IMR-90 (cell line): ENCODE measurements around the gene MCUB. TPM values are rescaled to one million over a fixed set of nuclear protein-coding genes. Genes with fewer than 3 reads are reported as not detected.
"Not testable (repeated sequence)": the region's sequence is repeated elsewhere in the genome, so short reads cannot be mapped to it uniquely, and the experiment has no call there.

Experiments used
- ATAC-seq: fragments of 200-7000 bp; cut with Tn5 transposase; 2 replicates; pipeline ENCODE4 v1.9.1; 2020; ENCODE audit warnings: low read depth, mild to moderate bottlenecking, moderate library complexity
- BruUV-seq: library from RNA; stranded (reverse); fragments of 400-500 nt; replicated peaks from 2 replicates; lab custom pipeline; 2021; lab: Mats Ljungman, UMichigan
- CTCF ChIA-PET: fragments of 300-600 bp; formaldehyde crosslinking; extraction: SDS; loops from one replicate; lab custom pipeline; 2021; ENCODE audit warnings: antibody characterized with exemption; lab: Yijun Ruan, JAX
- POLR2A ChIA-PET: fragments of 300-600 bp; sonication (Branson Sonifier 250); formaldehyde crosslinking; loops from one replicate; lab custom pipeline; 2022; ENCODE audit warnings: antibody characterized with exemption; ENCODE audit not compliant: unreplicated experiment; lab: Charles Lee
- DNase-seq: peaks from one replicate; pipeline ENCODE4 v3.0.0; 2013
- H2AFZ ChIP-seq: replicated peaks from 2 replicates; pipeline ENCODE3; 2013; ENCODE audit warnings: low read length, mild to moderate bottlenecking; ENCODE audit not compliant: poor library complexity
- H2AK5ac ChIP-seq: 2 replicates; pipeline ENCODE4 v1.6.1; 2013; ENCODE audit warnings: low read depth, low read length, inconsistent platforms
- H2AK9ac ChIP-seq: replicated peaks from 2 replicates; pipeline ENCODE3; 2013; ENCODE audit warnings: mild to moderate bottlenecking, low read depth, low read length, moderate library complexity; ENCODE audit not compliant: poor library complexity
- H2BK120ac ChIP-seq: 2 replicates; pipeline ENCODE4 v1.6.1; 2013; ENCODE audit warnings: low read depth, low read length, inconsistent platforms
- H2BK15ac ChIP-seq: 3 replicates; pipeline ENCODE4 v1.6.1; 2013; ENCODE audit warnings: low read depth, low read length, inconsistent platforms
- H2BK20ac ChIP-seq: 2 replicates; pipeline ENCODE4 v1.6.1; 2013; ENCODE audit warnings: low read depth, mild to moderate bottlenecking, inconsistent platforms, low read length, moderate library complexity
- H2BK5ac ChIP-seq: 2 replicates; pipeline ENCODE4 v1.6.1; 2013; ENCODE audit warnings: mild to moderate bottlenecking, low read depth, low read length, inconsistent platforms; ENCODE audit not compliant: poor library complexity, severe bottlenecking
- H3K14ac ChIP-seq: replicated peaks from 2 replicates; pipeline ENCODE4 v1.6.1; 2013; ENCODE audit warnings: low read depth, low read length, inconsistent platforms
- H3K18ac ChIP-seq: 2 replicates; pipeline ENCODE4 v1.6.1; 2013; ENCODE audit warnings: low read depth, low read length, control low read depth
- H3K23ac ChIP-seq: 2 replicates; pipeline ENCODE4 v1.6.1; 2013; ENCODE audit warnings: low read depth, low read length, inconsistent platforms
- H3K27ac ChIP-seq: 2 replicates; pipeline ENCODE4 v1.5.1; 2013; ENCODE audit warnings: mild to moderate bottlenecking, control low read depth, low read length; ENCODE audit not compliant: insufficient read depth
- H3K27me3 ChIP-seq: 2 replicates; pipeline ENCODE4 v1.6.1; 2013; ENCODE audit warnings: low read length; ENCODE audit not compliant: control insufficient read depth, insufficient read depth
- H3K36me3 ChIP-seq: 2 replicates; pipeline ENCODE4 v1.6.1; 2013; ENCODE audit warnings: low read length, mixed read lengths; ENCODE audit not compliant: control insufficient read depth, insufficient read depth
- H3K4ac ChIP-seq: 2 replicates; pipeline ENCODE4 v1.6.1; 2013; ENCODE audit warnings: low read depth, low read length, inconsistent platforms
- H3K4me1 ChIP-seq: 2 replicates; pipeline ENCODE4 v1.6.1; 2013; ENCODE audit warnings: low read length, mixed read lengths; ENCODE audit not compliant: control insufficient read depth, insufficient read depth
- H3K4me2 ChIP-seq: 2 replicates; pipeline ENCODE4 v1.6.1; 2013; ENCODE audit warnings: low read depth, mild to moderate bottlenecking, control low read depth, low read length, moderate library complexity
- H3K4me3 ChIP-seq: 2 replicates; pipeline ENCODE4 v1.5.1; 2013; ENCODE audit warnings: low read depth, mild to moderate bottlenecking, control low read depth, low read length, moderate library complexity; ENCODE audit not compliant: insufficient read depth
- H3K56ac ChIP-seq: 2 replicates; pipeline ENCODE4 v1.6.1; 2013; ENCODE audit warnings: low read length, inconsistent platforms; ENCODE audit not compliant: insufficient read depth; ENCODE audit errors: extremely low read depth
- H3K79me1 ChIP-seq, 2 experiments: 2 replicates each; pipeline ENCODE4 v1.6.1; 2013; ENCODE audit warnings: low read length in 2 of 2, inconsistent platforms in 1 of 2, low read depth in 1 of 2
- H3K9ac ChIP-seq: 2 replicates; pipeline ENCODE4 v1.6.1; 2013; ENCODE audit warnings: low read depth, low read length, control low read depth
- H3K9me1 ChIP-seq: 2 replicates; pipeline ENCODE4 v1.6.1; 2013; ENCODE audit warnings: low read length, inconsistent platforms; ENCODE audit not compliant: insufficient read depth
- H3K9me3 ChIP-seq: 2 replicates; pipeline ENCODE4 v1.6.1; 2013; ENCODE audit warnings: low read length; ENCODE audit not compliant: control insufficient read depth, insufficient read depth
- H4K20me1 ChIP-seq: 2 replicates; pipeline ENCODE4 v1.6.1; 2013; ENCODE audit warnings: low read length, inconsistent platforms; ENCODE audit not compliant: insufficient read depth
- H4K5ac ChIP-seq: 2 replicates; pipeline ENCODE4 v1.6.1; 2013; ENCODE audit warnings: mild to moderate bottlenecking, low read depth, low read length, control low read depth
- H4K8ac ChIP-seq, 2 experiments: 2 replicates each; pipeline ENCODE4 v1.6.1; 2013; ENCODE audit warnings: low read depth in 2 of 2, low read length in 2 of 2, control low read depth in 1 of 2, inconsistent platforms in 1 of 2
- H4K91ac ChIP-seq: 2 replicates; pipeline ENCODE4 v1.6.1; 2013; ENCODE audit warnings: low read depth, low read length, inconsistent platforms; ENCODE audit not compliant: insufficient read depth
- MAFK ChIP-seq: IDR thresholded peaks from 2 replicates; pipeline ENCODE4 v1.6.1; 2012; ENCODE audit warnings: low read depth, low read length, improper control_type of control experiment
- SMC3 ChIP-seq: fragments of 150-350 bp; IDR thresholded peaks from 2 replicates; pipeline ENCODE4 v1.6.1; 2016; ENCODE audit warnings: low read depth, mild to moderate bottlenecking, antibody characterized with exemption, low read length, moderate library complexity
- WGBS, 2 experiments: methylation state at CpG; one replicate each; pipeline versions ENCODE4 v1.1.5 to v1.1.7; 2013; ENCODE audit warnings: missing lambda C conversion rate in 2 of 2; ENCODE audit not compliant: insufficient read length in 1 of 2; ENCODE audit errors: extremely low coverage in 2 of 2; 5-methylcytosine and 5-hydroxymethylcytosine counted together
- dilution Hi-C: fragments of 300-500 bp; cut with HindIII; formaldehyde crosslinking; loops from one replicate; pipeline ENCODE4 v1.14.3; 2018; ENCODE audit warnings: low sequenced_read_pairs; ENCODE audit not compliant: unreplicated experiment
- in situ Hi-C: fragments of 300-500 bp; cut with MboI; formaldehyde crosslinking; loops from 3 replicates; pipeline ENCODE4 v1.14.3; 2019; ENCODE audit warnings: low sequenced_read_pairs, inconsistent platforms, mixed read lengths
- intact Hi-C: fragments of 100-400 bp; cut with micrococcal nuclease; formaldehyde crosslinking; loops from 2 replicates; pipeline ENCODE4 v1.10.0; 2022
- polyA plus RNA-seq, 3 experiments: library from polyadenylated mRNA; depleted of rRNA; stranded (reverse); fragments of >200 nt; gene quantifications; 2 replicates each; pipeline ENCODE4 v1.2.3, GENCODE V29; 2012; ENCODE audit warnings: low replicate concordance in 1 of 3
- total RNA-seq: library from RNA; depleted of rRNA; stranded (reverse); fragments of >200 nt; gene quantifications from 2 replicates; pipeline ENCODE4 v1.2.3, GENCODE V29; 2012
- TF ChIP-seq, protein P1 (sequence below): fragments of 150-350 bp; IDR thresholded peaks from 2 replicates; pipeline ENCODE4 v1.6.1; 2016; ENCODE audit warnings: low read depth, mild to moderate bottlenecking, low read length, moderate library complexity, borderline replicate concordance

MCUB gene
- total and polyA plus RNA-seq, 2 of the 4 experiments (the other 2 are of a cell fraction) = 18.5 to 20.4 TPM

DNA sequence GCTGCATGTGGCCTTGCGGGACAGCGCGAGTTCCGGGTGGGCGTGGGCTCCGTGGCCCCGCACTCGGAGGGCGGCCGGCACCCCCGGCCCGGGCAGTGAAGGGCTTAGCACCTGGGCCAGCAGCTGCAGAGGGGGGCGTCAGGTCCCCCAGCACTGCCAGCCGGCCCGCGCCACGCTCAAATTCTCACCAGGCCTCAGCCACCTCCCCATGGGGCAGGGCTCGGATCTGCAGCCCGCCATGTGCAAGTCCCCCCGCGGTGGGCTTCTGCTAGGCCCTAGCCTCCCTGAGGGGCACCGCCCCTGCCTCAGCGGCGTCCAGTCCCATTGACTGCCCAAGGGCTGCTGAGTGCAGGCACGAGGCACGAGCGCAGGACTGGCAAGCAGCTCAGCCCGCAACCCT is 2.6 kb upstream of the MCUB start:
- H4K5ac ChIP-seq = no peak overlapping the region
- no peaks in the 10 kb centered on the region; the same call in none of the 2 replicates for H3K4me1 ChIP-seq
- no peak overlapping the region for H4K8ac ChIP-seq
- BruUV-seq = no TSS peak
- no peaks in the 10 kb centered on the region for H4K20me1 ChIP-seq
- no peak overlapping the region for H4K91ac ChIP-seq
- H3K4me3 ChIP-seq = no peak overlapping the region
- no peak for DNase-seq
- dilution Hi-C loops (no loop called here), intact Hi-C loops (no loop called here), in situ Hi-C loops (no loop called here)
- no peak overlapping the region for H2BK5ac ChIP-seq
- no peak overlapping the region for H3K56ac ChIP-seq
- H2AFZ ChIP-seq = no peak overlapping the region
- no peaks in the 10 kb centered on the region for H3K9me3 ChIP-seq
- no peaks in the 10 kb centered on the region for H3K36me3 ChIP-seq
- peaks cover 0 to 6% of the 10 kb centered on the region in 2 experiments; a peak in 2 of 4 replicates for H3K79me1 ChIP-seq
- no peak overlapping the region for H3K9ac ChIP-seq
- H3K4me2 ChIP-seq = no peak overlapping the region
- no peak overlapping the region for H3K4ac ChIP-seq
- no peak for ATAC-seq
- H3K9me1 ChIP-seq = no peaks in the 10 kb centered on the region
- 92% methylated on average over 10 of the region's 28 CpGs; no CpG with 5 or more reads in 1 of the 2 experiments for WGBS, 2 experiments
- CTCF ChIA-PET = no interaction called here
- H2BK15ac ChIP-seq = no peak overlapping the region
- no peak overlapping the region for H3K14ac ChIP-seq
- POLR2A ChIA-PET = no interaction called here
- H2AK9ac ChIP-seq = no peak overlapping the region
- H2BK120ac ChIP-seq = no peak overlapping the region
- TF ChIP-seq MAFK (no peak), SMC3 (no peak)
- TF ChIP-seq, protein P1, sequence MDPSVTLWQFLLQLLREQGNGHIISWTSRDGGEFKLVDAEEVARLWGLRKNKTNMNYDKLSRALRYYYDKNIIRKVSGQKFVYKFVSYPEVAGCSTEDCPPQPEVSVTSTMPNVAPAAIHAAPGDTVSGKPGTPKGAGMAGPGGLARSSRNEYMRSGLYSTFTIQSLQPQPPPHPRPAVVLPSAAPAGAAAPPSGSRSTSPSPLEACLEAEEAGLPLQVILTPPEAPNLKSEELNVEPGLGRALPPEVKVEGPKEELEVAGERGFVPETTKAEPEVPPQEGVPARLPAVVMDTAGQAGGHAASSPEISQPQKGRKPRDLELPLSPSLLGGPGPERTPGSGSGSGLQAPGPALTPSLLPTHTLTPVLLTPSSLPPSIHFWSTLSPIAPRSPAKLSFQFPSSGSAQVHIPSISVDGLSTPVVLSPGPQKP = no peak
- no peak overlapping the region for H2AK5ac ChIP-seq
- no peak overlapping the region for H2BK20ac ChIP-seq
- no peaks in the 10 kb centered on the region for H3K27me3 ChIP-seq
- no peak overlapping the region for H3K18ac ChIP-seq
- H3K23ac ChIP-seq = no peak overlapping the region
- H3K27ac ChIP-seq = no peak overlapping the region

DNA sequence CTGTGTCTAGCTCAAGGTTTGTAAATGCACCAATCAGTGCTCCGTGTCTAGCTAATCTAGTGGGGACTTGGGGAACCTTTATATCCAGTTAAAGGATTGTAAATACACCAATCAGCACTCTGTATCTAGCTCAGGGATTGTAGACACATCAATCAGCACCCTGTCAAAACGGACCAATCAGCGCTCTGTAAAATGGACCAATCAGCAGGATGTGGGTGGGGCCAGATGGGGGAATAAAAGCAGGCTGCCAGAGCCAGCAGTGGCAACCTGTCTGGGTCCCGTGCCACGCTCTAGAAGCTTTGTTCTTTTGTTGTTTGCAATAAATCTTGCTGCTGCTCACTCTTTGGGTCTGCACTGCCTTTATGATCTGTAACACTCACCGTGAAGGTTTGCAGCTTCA is 2.0 kb upstream of the MCUB start:
- BruUV-seq, H3K4ac ChIP-seq, H3K9me3 ChIP-seq, H3K36me3 ChIP-seq, H3K23ac ChIP-seq, H2BK20ac ChIP-seq, H3K4me2 ChIP-seq, H3K9ac ChIP-seq, in situ Hi-C loops, dilution Hi-C loops, H4K20me1 ChIP-seq, ATAC-seq, H3K27ac ChIP-seq, H4K5ac ChIP-seq, H3K27me3 ChIP-seq, H3K79me1 ChIP-seq, H2BK120ac ChIP-seq, H4K91ac ChIP-seq, H2AK9ac ChIP-seq, H3K4me1 ChIP-seq, H3K18ac ChIP-seq, H3K56ac ChIP-seq, DNase-seq, H2AK5ac ChIP-seq, H2BK15ac ChIP-seq, intact Hi-C loops, H3K4me3 ChIP-seq, H2AFZ ChIP-seq, H3K14ac ChIP-seq, H3K9me1 ChIP-seq, CTCF ChIA-PET, H4K8ac ChIP-seq, H2BK5ac ChIP-seq: not testable (repeated sequence)
- 100% methylated on average over 2 of the region's 6 CpGs; no CpG with 5 or more reads in 1 of the 2 experiments for WGBS, 2 experiments
- POLR2A ChIA-PET = interaction anchor here (0.6 kb wide), 1 partner anchor 775 kb away, joined by 3 read pairs; no protein-coding TSS in a partner anchor
